CD4-positive, alpha-beta T cell treated with Interleukin-15 for 1 hour (primary cell): Measurements from ENCODE around the gene C2CD2L.
"Not testable (repeated sequence)": the region's sequence is repeated elsewhere in the genome, so short reads cannot be mapped to it uniquely, and the experiment has no call there.

Experiments used
- DNase-seq: peaks from one replicate; pipeline ENCODE4 v3.0.0-alpha.2; 2020

C2CD2L gene

DNA sequence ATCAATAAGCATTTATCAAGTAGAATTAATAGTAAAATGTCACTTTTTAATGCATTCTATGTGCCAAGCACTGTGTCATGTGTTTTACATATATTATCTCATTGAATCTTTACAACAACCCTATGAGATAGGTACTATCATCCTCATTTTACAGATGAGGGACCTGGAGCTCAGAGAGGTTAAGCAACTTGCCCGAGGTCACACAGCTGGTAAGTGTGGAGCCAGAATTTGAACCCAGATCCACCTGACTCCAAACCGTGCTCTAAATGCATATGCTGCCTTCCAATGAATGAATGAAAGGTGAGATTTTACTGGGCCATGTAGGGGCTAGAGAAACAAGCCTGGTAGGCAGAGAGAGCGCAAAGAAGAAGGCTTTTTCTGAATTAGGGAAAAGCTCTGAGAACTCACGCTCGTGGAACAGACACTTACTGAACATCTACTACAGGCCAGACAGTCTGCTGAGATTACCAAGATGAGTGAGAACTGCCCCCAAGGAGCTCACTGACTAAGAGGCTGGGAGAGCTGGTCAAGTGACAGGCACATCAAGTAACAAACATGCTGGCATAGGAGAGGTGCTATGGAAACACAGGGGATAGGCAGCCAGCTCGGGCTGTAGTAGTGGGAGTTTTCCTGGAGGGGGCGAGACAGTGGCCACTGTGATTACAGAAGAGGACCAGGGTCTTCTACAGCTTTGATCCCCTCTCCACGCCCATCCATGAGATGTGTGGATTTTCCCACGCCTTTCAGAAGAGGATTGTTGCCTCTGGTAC lies 46.1 kb downstream of the C2CD2L start:
- DNase-seq: no peak

GRCh38 chr11:119154178-119154577 lies 47.0 kb downstream of the C2CD2L start:
- no peak for DNase-seq

GRCh38 chr11:119155733-119156492 lies 48.8 kb downstream of the C2CD2L start:
- DNase-seq: no peak

GRCh38 chr11:119156496-119156895 lies 49.4 kb downstream of the C2CD2L start:
- no peak for DNase-seq

GRCh38 chr11:119157063-119157462 lies 49.9 kb downstream of the C2CD2L start:
- DNase-seq: no peak

- no peak for DNase-seq
These were observed 51.3 kb downstream of the C2CD2L start for GRCh38 chr11:119158467-119158866.

GRCh38 chr11:119160151-119160550 lies 53.0 kb downstream of the C2CD2L start:
- DNase-seq: no peak

DNA sequence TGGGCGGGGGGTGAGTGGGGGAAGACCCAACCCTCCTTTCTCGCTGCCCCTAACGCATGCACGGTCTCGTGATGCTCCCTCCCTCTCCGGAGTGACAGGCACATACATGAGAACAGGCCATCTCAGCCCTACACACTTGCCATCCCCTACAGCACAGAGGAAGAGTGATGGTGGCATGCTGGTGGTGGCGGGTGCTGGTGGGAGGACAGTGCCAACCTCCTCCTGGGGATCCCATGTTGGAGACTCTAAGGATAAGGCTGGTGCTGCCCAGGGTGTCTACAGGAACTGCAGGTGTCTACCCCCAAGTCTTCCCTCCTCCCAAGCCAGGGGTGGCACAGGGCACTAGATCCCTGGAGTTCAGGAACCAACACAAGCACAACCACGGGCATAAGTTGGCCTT lies 54.7 kb downstream of the C2CD2L start:
- no peak for DNase-seq

DNA sequence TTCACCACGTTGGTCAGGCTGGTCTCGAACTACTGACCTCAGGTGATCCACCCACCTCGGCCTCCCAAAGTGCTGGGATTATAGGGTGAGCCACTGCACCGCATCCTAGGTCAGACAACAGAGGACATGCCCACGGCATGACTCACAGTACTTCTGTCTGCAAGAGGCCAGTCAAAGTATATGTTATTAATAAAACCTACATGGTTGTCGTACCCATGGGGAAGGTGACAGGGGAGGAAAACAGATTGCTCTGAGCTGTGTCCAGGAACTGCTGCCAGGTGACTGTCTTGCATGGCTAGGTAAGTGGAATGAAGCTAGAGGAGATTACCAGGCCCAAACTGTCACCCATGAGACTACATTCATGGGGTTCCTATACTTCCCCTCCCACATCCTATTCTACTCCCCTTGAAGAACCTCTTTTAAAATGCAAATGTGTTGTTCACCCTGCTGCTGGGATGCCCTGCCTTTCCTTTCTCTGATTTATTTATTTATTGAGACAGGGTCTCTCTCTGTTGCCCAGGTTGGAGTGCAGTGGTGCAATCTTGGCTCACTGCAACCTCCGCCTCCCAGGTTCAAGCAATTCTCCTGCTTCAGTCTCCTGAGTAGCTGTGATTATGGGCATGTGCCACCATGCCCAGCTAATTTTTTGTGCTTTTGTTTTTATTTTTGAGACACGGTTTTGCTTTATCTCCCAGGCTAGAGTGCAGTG lies 59.4 kb downstream of the C2CD2L start:
- no peak for DNase-seq

DNA sequence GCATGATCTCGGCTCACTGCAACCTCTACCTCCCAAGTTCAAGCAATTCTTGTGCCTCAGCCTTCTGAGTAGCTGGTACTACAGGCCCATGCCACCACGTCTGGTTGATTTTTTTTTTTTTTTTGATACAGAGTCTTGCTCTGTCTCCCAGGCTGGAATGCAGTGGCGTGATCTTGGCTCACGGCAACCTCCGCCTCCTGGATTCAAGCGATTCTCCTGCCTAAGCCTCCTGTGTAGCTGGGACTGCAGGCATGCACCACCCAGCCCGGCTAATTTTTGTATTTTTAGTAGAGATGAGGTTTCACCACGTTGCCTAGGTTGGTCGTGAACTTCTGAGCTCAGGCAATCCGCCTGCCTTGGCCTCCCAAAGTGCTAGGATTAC lies 59.9 kb downstream of the C2CD2L start:
- not testable (repeated sequence) for DNase-seq

DNA sequence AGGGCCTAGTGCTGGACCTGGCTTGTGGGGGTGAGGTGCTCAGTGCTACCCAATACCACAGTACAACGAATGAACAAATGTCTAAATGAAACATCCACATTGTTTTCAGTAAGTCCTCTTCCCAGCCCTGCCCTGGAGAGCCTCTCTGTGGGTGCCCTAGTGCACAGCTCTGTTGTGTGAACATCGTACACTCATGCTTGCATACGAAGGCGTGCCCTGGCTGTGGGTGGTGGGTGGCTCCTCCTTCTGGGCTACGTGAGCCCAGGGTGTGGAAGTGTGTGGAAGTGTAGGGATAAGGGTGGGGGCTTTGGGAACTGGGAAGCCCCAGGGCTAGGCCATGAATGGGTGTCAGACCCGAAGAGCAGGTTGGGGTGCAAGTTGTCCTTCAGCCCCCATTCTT lies 60.8 kb downstream of the C2CD2L start:
- DNase-seq: no peak
